ENCODE data around the gene SYT13.

The SYT13 gene

GRCh38 chr11:45248501-45249011 lies 37.6 kb downstream of the SYT13 start:
- no peak for DNase-seq (ENCODE audit: low read depth)

GRCh38 chr11:45247433-45247832 lies 38.7 kb downstream of the SYT13 start:
- no peak for DNase-seq (ENCODE audit: low read depth)

GRCh38 chr11:45246241-45246640 lies 39.9 kb downstream of the SYT13 start:
- no peak for DNase-seq (ENCODE audit: low read depth)

- DNase-seq (ENCODE audit: low read depth), result no peak
Observed at GRCh38 chr11:45245218-45246045, 40.7 kb downstream of the SYT13 start.

GRCh38 chr11:45243967-45244366 lies 42.2 kb downstream of the SYT13 start:
- no peak for DNase-seq (ENCODE audit: low read depth)

- no peak for DNase-seq (ENCODE audit: low read depth)
Observed at GRCh38 chr11:45239733-45240132, 46.4 kb downstream of the SYT13 start.

GRCh38 chr11:45238724-45239123 lies 47.4 kb downstream of the SYT13 start:
- no peak for DNase-seq (ENCODE audit: low read depth)

- no peak for DNase-seq (ENCODE audit: low read depth)
Observed at GRCh38 chr11:45237711-45238315, 48.3 kb downstream of the SYT13 start.

GRCh38 chr11:45234306-45235006 lies 51.7 kb downstream of the SYT13 start:
- no peak for DNase-seq (ENCODE audit: low read depth)

- DNase-seq (ENCODE audit: low read depth), result no peak
Observed at GRCh38 chr11:45233804-45234170, 52.4 kb downstream of the SYT13 start.

GRCh38 chr11:45233121-45233803 lies 52.9 kb downstream of the SYT13 start:
- peak; percentile 28 for DNase-seq (ENCODE audit: low read depth)

GRCh38 chr11:45232341-45233080 lies 53.6 kb downstream of the SYT13 start:
- no peak for DNase-seq (ENCODE audit: low read depth)

- no peak for DNase-seq (ENCODE audit: low read depth)
Observed at GRCh38 chr11:45229401-45230020, 56.6 kb downstream of the SYT13 start.

GRCh38 chr11:45227836-45228235 lies 58.3 kb downstream of the SYT13 start:
- no peak for DNase-seq (ENCODE audit: low read depth)

GRCh38 chr11:45226901-45227300 lies 59.2 kb downstream of the SYT13 start:
- DNase-seq (ENCODE audit: low read depth), result no peak

GRCh38 chr11:45225961-45226871 lies 59.9 kb downstream of the SYT13 start:
- no peak for DNase-seq (ENCODE audit: low read depth)

GRCh38 chr11:45225277-45225676 lies 60.9 kb downstream of the SYT13 start:
- no peak for DNase-seq (ENCODE audit: low read depth)

GRCh38 chr11:45224766-45225165 lies 61.4 kb downstream of the SYT13 start:
- DNase-seq (ENCODE audit: low read depth), result no peak

GRCh38 chr11:45223496-45223895 lies 62.6 kb downstream of the SYT13 start:
- DNase-seq (ENCODE audit: low read depth), result no peak

GRCh38 chr11:45219411-45219810 lies 66.7 kb downstream of the SYT13 start:
- no peak for DNase-seq (ENCODE audit: low read depth)

Data from activated T-helper 9 cell treated with anti-CD3 and anti-CD28 coated beads, Interleukin-2, amount 50 U/mL, for 16 hours (primary cell).